Astrocyte of the hippocampus (primary cell): ENCODE measurements around the gene SYDE2.
"Not testable (repeated sequence)": the region's sequence is repeated elsewhere in the genome, so short reads cannot be mapped to it uniquely, and the experiment has no call there.

ENCODE experiments used
- DNase-seq: peaks from one replicate; pipeline ENCODE4 v3.0.0; 2011; ENCODE audit warnings: low read depth, low spot score

Gene SYDE2

GRCh38 chr1:85174503-85174902, 26.3 kb downstream of the SYDE2 start:
- DNase-seq: no peak

GRCh38 chr1:85172684-85173337, 28.0 kb downstream of the SYDE2 start:
- no peak for DNase-seq

- no peak for DNase-seq
Observed at GRCh38 chr1:85171721-85172120, 29.1 kb downstream of the SYDE2 start.

GRCh38 chr1:85168884-85169283, 31.9 kb downstream of the SYDE2 start:
- DNase-seq: no peak

DNA sequence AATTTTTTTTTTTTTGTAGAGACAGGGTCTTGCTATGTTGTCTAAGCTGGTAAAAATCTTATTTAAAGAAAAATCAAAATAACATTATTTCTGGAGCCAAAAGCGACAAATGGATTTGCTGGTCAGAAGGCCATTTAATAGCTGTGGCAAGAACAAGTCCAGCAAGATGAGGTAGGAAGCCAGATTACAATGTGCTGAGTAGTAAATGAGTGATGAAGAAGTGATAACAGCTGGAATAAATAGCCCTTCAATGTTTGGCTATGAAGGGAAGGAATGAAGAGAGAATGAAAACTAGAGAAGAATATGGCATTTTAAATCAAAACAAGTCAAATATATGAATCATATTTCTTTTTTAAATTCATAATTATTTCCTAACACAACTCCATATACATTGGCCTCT, 34.5 kb downstream of the SYDE2 start:
- no peak for DNase-seq

DNA sequence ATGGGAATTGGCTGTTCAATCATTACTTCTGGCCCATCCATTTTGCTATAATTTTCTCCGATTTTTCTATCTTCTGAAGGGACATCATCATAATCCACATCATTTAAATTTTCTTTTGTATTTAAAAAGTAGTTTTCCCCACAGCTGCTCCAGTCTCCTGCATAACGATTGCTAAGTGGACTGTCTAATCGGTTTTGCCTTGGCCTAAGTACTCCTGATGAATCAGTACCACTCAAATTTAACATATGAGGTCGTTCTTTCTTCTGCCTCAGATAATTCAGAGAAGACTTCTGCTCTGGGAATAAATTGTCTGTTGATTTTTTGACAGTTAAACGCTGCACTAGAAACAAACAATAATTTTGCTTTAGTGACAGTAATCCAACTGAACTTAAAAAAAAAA, 41.9 kb downstream of the SYDE2 start:
- DNase-seq: no peak

DNA sequence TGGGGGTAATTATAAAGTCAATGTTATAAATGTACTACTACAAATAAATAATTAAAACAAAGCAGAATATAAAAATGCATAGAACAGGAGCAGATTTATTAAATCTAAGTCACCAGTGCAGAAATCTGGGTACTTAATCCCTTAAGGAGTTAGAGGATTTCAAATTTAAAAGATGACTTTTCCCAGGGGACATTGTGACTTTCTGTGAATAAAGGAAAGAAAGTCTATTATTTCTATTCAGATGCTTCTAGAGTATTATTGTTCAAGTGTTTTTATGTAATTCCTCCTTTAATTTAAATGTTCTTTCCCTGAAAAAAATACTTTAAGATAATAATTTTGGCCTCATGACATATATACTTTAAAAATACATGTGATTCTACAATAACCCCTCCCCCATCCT, 43.4 kb downstream of the SYDE2 start:
- no peak for DNase-seq

GRCh38 chr1:85153149-85153891, 47.5 kb downstream of the SYDE2 start:
- DNase-seq: no peak

DNA sequence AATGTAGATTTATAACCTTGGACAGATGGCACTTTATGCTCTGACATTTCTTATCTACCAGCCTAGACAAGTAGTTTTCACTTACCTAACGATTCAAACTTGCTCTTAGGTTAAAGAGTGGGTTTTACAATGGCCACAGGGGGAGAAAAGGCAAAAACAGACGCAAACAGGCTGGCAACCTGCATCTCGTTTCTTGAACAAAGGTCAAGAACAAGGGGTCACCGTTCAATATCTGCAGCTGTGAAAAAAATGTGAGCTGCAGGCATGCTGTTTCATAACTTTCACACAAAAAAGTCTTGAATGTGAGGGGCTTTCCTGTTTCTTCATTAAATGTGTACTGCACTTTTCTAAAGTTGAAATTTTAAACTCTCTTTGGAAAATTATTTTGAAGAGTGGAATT, 49.4 kb downstream of the SYDE2 start:
- DNase-seq: no peak

DNA sequence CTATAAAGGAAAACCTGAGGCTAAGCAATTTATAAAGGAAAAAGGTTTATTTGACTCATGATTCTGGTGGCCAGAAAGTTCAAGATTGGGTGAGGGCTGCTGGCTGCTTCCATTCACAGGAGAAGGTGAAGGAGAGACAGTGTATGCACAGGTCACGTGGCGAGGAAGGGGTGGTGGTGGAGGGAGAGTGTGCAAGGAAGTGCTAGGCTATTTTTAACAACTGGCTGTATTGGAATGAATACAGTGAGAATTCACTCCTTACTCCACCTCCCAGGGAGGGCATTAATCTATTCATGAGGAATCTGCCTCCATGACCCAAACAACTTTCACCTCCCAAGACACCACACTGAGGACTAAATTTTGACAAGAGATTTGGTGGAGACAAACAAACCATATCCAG, 51.0 kb downstream of the SYDE2 start:
- DNase-seq: no peak

DNA sequence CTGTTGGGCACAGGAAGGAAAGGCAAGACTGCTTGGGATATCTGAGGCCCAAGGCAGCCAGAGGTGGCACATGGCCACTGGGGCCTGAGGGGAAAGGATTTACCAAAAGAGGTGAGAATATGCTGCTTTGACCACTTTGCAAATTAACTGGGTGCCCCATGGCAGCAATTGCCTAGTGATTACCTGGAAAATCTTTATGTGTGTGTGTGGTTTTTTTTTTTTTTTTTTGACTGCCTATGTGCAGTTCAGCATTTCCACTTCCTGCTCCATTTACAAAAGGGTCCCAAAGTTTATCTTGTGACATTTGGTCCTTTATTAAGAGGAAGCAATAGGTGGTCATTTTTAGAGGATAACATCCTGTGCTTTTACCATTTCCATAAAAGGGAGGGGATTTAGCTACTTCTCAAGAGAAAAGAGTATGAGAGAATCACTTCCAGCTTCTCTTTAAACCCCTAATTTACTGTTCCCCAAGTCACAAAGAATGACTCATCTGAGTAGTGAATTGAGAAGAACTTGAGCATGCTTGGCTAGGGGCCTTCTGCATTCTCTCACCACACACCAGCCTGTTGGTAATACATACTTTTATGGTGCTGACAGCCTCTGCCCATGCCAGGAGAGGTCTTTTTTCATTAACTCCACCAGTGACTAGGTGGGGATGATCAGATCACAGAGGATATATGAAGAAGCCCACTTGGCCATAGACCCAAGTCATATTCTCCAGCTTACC, 52.1 kb downstream of the SYDE2 start:
- peak; percentile 41 for DNase-seq

DNA sequence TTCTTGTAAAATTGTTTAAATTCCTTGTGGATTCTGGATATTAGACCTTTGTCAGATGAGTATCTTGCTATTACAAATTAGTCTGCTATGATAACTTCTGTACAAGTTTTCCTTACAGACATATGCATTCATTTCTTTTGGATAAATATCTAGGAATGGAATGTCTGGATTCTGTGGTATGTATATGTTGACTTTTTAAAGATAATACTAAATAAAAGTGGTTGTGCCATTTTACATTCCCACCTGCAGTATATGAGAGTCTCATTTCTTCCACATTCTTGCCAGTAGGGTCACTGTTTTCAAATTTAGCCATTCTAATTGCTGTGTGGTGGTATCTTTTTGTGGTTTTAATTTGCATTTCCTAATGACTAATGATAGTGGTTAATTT, 53.9 kb downstream of the SYDE2 start:
- peak; percentile 12 for DNase-seq

- DNase-seq: not testable (repeated sequence)
Observed at GRCh38 chr1:85146298-85146971, 54.4 kb downstream of the SYDE2 start.

- no peak for DNase-seq
Observed at GRCh38 chr1:85144351-85144750, 56.5 kb downstream of the SYDE2 start.

DNA sequence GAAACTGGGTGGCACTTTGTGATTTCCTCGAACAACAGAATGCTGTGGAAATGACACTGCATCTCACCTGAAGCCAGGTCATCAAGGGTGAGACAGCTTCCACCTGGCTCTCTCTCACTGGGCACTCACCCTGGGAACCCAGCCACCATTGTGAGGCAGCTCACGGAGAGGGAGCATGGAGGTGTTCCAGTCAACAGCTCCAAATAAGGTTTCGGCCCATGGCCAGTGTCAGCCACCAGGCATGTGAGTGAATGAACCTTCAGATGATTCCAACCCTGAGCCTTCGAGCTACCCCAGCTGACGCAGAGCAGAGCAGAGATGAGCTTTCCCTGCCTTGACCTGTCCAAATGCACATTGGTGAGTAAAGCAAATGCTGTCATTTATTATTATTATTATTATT, 58.1 kb downstream of the SYDE2 start:
- DNase-seq: no peak

DNA sequence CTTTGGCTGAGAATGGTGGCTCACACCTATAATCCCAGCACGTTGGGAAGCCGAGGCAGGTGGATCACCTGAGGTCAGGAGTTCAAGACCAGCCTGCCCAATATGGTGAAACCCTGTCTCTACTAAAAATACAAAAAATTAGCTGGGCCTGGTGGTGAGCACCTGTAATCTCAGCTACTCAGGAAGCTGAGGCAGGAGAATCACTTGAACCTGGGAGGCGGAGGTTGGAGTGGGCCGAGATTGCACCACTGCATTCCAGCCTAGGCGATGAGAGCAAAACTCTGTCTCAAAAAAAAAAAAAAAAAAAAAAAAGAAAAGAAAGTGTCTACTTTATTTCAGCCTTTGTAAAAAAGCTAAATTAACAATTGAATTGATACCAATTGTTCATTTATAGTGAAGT, 62.4 kb downstream of the SYDE2 start:
- DNase-seq: not testable (repeated sequence)

- DNase-seq: peak; percentile 66
Observed at GRCh38 chr1:85137660-85138059, 63.2 kb downstream of the SYDE2 start.

GRCh38 chr1:85135392-85135798, 65.4 kb downstream of the SYDE2 start:
- no peak for DNase-seq

GRCh38 chr1:85134583-85135391, 66.0 kb downstream of the SYDE2 start:
- DNase-seq: no peak

- no peak for DNase-seq
Observed at GRCh38 chr1:85133565-85134159, 67.2 kb downstream of the SYDE2 start.
